Measurements from ENCODE around the gene TBX21.

GRCh38 chr17:47729476-47729875 is 3.6 kb upstream of the TBX21 start:
- TF ChIP-seq SIN3A (IDR thresholded peaks at IDR 0.05; ENCODE audit: borderline replicate concordance, insufficient read depth, low read length) (no peak), POLR2AphosphoS5 (IDR thresholded peaks at IDR 0.05; ENCODE audit: low read depth, low read length) (no peak), TAF1 (IDR thresholded peaks at IDR 0.05; ENCODE audit: borderline replicate concordance, insufficient read depth, low read length) (no peak), REST (IDR thresholded peaks at IDR 0.05; ENCODE audit: insufficient read depth in 1 of 2, low read depth in 2 of 2, low read length in 2 of 2) (no peak)
